SU-DHL-6 (cell line): ENCODE measurements around the gene PRMT5.

ENCODE experiments used
- CTCF ChIP-seq: fragments of 200-600 bp; sonication (generic); IDR thresholded peaks from one replicate; pipeline ENCODE4 v1.5.1; 2017; ENCODE audit warnings: antibody characterized with exemption, mild to moderate bottlenecking, low read length, moderate library complexity; ENCODE audit not compliant: insufficient read depth, poor library complexity, severe bottlenecking
- EZH2phosphoT487 ChIP-seq: fragments of 200-600 bp; sonication (generic), shearing (Covaris generic); conservative IDR thresholded peaks from 2 replicates; pipeline ENCODE4 v1.6.1; 2018; ENCODE audit warnings: mild to moderate bottlenecking, antibody characterized with exemption, low read length, moderate library complexity, mixed read lengths

- no peak for TF ChIP-seq CTCF
- TF ChIP-seq EZH2phosphoT487 = no peak
Observed at GRCh38 chr14:22892488-22892887, 36.7 kb downstream of the PRMT5 start.
